Heart left ventricle (tissue), 16 donors: Measurements from ENCODE around the gene N4BP3. TPM values are rescaled to one million over a fixed set of nuclear protein-coding genes. Genes with fewer than 3 reads are reported as not detected.
"Not testable (repeated sequence)": the region's sequence is repeated elsewhere in the genome, so short reads cannot be mapped to it uniquely, and the experiment has no call there.

ENCODE experiments used
- ATAC-seq, 4 donors: fragments of 200-7000 bp; cut with Tn5 transposase; one replicate each; pipeline ENCODE4 v1.9.1; 2020 to 2022; ENCODE audit warnings: moderate library complexity in 4 of 4, mild to moderate bottlenecking in 3 of 4, moderate number of reproducible peaks in 1 of 4
- DNase-seq, 5 donors: peaks; one replicate each; pipeline ENCODE4 v3.0.0-alpha.2; 2020
- H3K27ac ChIP-seq, 12 donors: fragments of 200-600 bp; sonication (generic) in 4 of 12; one replicate each; pipeline versions ENCODE4 v1.5.0 to v1.8.0; 2016 to 2022; ENCODE audit warnings: mild to moderate bottlenecking in 2 of 12
- H3K27me3 ChIP-seq, 9 donors: fragments of 200-600 bp; sonication (generic) in 2 of 9; one replicate each; pipeline versions ENCODE4 v1.5.1 to v1.8.0; 2016 to 2022; ENCODE audit warnings: mild to moderate bottlenecking in 3 of 9
- H3K36me3 ChIP-seq, 9 donors: fragments of 200-600 bp; sonication (generic) in 2 of 9; one replicate each; pipeline versions ENCODE4 v1.5.0 to v1.8.0; 2018 to 2022; ENCODE audit warnings: mild to moderate bottlenecking in 2 of 9
- H3K4me1 ChIP-seq, 12 donors: fragments of 200-600 bp; sonication (generic) in 4 of 12; one replicate each; pipeline versions ENCODE4 v1.5.0 to v1.8.0; 2016 to 2022; ENCODE audit warnings: mild to moderate bottlenecking in 3 of 12
- H3K4me3 ChIP-seq, 12 donors: fragments of 200-600 bp; sonication (generic) in 4 of 12; one replicate each; pipeline versions ENCODE4 v1.5.0 to v1.8.0; 2017 to 2022; ENCODE audit warnings: mild to moderate bottlenecking in 9 of 12, moderate library complexity in 4 of 12
- H3K9me3 ChIP-seq, 12 donors: fragments of 200-600 bp; sonication (generic) in 4 of 12; one replicate each; pipeline versions ENCODE4 v1.5.0 to v1.8.0; 2016 to 2022; ENCODE audit warnings: mild to moderate bottlenecking in 1 of 12
- POLR2A ChIP-seq, 2 donors: fragments of 450-650 bp; IDR thresholded peaks; one replicate each; pipeline ENCODE4 v1.6.1; 2017; ENCODE audit warnings: antibody characterized with exemption in 2 of 2, mild to moderate bottlenecking in 2 of 2, moderate library complexity in 2 of 2
- WGBS, 4 donors: extraction: QIAGEN DNeasy Blood & Tissue Kit in 2 of 4; methylation state at CpG; one replicate each; pipeline versions ENCODE4 v1.1.5 to v1.1.7; 2013 to 2018; 5-methylcytosine and 5-hydroxymethylcytosine counted together
- intact Hi-C, 10 donors: fragments of 100-400 bp; cut with DNase I; formaldehyde crosslinking; loops; one replicate each; pipeline versions ENCODE4 v1.11.1 to v1.14.2; 2022
- polyA plus RNA-seq, 2 donors: library from polyadenylated mRNA; stranded (reverse); fragments of 200-250 nt; gene quantifications; one replicate each; pipeline ENCODE4 v1.2.3, GENCODE V29; 2013
- total RNA-seq, 9 donors: library from RNA; depleted of rRNA in 2 of 9; stranded (reverse); fragments of >200 nt in 2 of 9; fragmentation: NEBNext Ultra II Directional in 3 of 9; extraction: Animal tissue kit (Norgen Biotek cat#: 25700) in 3 of 9; gene quantifications; one replicate each; pipeline versions ENCODE4 v1.1.0 to v1.2.4, GENCODE V29; 2016 to 2023
- TF ChIP-seq, protein P1 (sequence below), 12 donors: fragments of 200-600 bp; sonication (generic) in 4 of 12; IDR thresholded peaks; one replicate each; pipeline versions ENCODE4 v1.5.0 to v1.8.0; 2018 to 2022; ENCODE audit warnings: antibody characterized with exemption in 12 of 12, mild to moderate bottlenecking in 5 of 12
- donor health status: ischemic (EF 13 %, LVEDD 7.1; RV severe dilation, severe dysfunction).
- donor health status: healthy with polysubstance abuse.
- donor health status: DM: no; HTN: yes; CAD: no.
- donor health status: DM: no; HTN: no; CAD: no.
- donor health status: ischemic (EF 25% LVEDD 6.9; RV normal size, moderate dysfunction).
- donor health status: ischemic (EF 25% LVEDD 5.7; RV mildly dilated, moderate dysfunction).
- donor health status: healthy.
- donor health status: DM: yes; HTN: yes; CAD: no.
- donor health status: ischemic (EF 35%, LVEDD 5.7; RV mildly dilated, moderate dysfunction).
- donor health status: nonischemic (EF 11% LVEDD 7.7; RV severe dilation, severe dysfunction).
- donor health status: DM: yes; HTN: yes; CAD: no.
- donor health status: PGD.
- donor health status: ischemic (EF 29% LVEDD 5.4; RV normal size, mild dysfunction).
- donor health status: nonischemic (EF 23%, LVEDD 6.1; RV moderate dilation, normal function).

The N4BP3 gene
- total and polyA plus RNA-seq, 11 donors, result 1.9 to 6.6 (median 2.8) TPM

DNA sequence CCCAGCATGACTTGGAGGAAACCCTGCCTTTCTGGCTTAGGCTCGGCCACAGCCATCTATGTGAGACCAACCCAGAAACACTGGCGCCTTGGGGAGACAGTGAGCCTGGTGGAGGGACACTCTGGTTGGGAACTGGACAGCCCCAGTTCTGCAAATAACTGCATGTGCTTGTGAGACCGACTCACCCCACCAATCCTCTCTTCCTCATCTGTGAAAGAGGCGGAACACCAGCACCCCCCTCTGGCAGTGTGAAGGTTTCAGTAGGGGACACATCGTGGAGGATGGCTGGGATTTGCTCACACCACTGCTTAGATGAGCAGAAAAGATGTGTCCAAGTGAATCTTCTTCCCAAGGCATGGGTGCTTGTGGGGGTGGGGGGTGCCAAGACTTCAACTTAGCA, 43.4 kb upstream of the N4BP3 start:
- DNase-seq (no peak), ATAC-seq (no peak)
- intact Hi-C loops, result loop anchor here in 2 of 10 donors (10.0 kb wide), 1 partner anchor 465 kb away; the partner anchor contains the start of gene B4GALT7 (in 2 of the 2)
- Histone ChIP-seq H3K9me3 (no peaks in the 10 kb centered on the region), H3K27me3 (peaks cover 0 to 34% (median 9%) of the 10 kb centered on the region in 9 donors), H3K4me3 (no peak overlapping the region), H3K36me3 (no peaks in the 10 kb centered on the region), H3K4me1 (no peaks in the 10 kb centered on the region), H3K27ac (no peak overlapping the region)
- 34 to 52% (median 39%) methylated on average over 5 of the region's 5 CpGs for WGBS, 4 donors
- no peak for TF ChIP-seq POLR2A (IDR thresholded peaks at IDR 0.05)
- TF ChIP-seq, protein P1, sequence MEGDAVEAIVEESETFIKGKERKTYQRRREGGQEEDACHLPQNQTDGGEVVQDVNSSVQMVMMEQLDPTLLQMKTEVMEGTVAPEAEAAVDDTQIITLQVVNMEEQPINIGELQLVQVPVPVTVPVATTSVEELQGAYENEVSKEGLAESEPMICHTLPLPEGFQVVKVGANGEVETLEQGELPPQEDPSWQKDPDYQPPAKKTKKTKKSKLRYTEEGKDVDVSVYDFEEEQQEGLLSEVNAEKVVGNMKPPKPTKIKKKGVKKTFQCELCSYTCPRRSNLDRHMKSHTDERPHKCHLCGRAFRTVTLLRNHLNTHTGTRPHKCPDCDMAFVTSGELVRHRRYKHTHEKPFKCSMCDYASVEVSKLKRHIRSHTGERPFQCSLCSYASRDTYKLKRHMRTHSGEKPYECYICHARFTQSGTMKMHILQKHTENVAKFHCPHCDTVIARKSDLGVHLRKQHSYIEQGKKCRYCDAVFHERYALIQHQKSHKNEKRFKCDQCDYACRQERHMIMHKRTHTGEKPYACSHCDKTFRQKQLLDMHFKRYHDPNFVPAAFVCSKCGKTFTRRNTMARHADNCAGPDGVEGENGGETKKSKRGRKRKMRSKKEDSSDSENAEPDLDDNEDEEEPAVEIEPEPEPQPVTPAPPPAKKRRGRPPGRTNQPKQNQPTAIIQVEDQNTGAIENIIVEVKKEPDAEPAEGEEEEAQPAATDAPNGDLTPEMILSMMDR (IDR thresholded peaks at IDR 0.05), result peak in 1 of 12 donors; percentile 17

DNA sequence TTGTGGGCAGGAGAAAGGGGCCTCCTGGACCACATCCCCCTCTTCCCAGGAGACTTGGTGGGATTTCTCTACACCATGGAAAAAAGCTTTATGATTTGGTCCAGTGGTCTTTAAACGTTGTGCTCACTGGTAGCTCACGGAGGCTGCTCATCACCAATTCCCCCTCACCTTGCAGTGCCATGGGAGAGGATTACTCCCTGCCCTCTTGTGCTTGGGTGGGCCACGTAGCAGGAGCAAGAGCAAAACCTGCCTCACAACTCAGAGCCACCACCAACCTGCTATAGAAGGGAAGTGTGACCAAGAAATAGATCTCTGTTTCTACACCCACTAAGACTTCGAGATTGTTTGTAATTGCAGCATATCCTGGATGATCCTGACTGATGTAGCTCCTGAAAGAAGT, 42.2 kb upstream of the N4BP3 start:
- Histone ChIP-seq H3K27me3 (peaks cover 0 to 39% (median 13%) of the 10 kb centered on the region in 9 donors), H3K4me3 (no peak overlapping the region), H3K36me3 (no peaks in the 10 kb centered on the region), H3K9me3 (no peaks in the 10 kb centered on the region), H3K4me1 (peaks cover 0 to 6% (median 0%) of the 10 kb centered on the region in 12 donors), H3K27ac (no peak overlapping the region)
- TF ChIP-seq, protein P1 (IDR thresholded peaks at IDR 0.05), result no peak
- no peak for TF ChIP-seq POLR2A (IDR thresholded peaks at IDR 0.05)
- DNase-seq, result no peak
- no peak for ATAC-seq
- 66 to 71% (median 69%) methylated on average over 4 of the region's 4 CpGs for WGBS, 4 donors
- intact Hi-C loops, result no loop called here

DNA sequence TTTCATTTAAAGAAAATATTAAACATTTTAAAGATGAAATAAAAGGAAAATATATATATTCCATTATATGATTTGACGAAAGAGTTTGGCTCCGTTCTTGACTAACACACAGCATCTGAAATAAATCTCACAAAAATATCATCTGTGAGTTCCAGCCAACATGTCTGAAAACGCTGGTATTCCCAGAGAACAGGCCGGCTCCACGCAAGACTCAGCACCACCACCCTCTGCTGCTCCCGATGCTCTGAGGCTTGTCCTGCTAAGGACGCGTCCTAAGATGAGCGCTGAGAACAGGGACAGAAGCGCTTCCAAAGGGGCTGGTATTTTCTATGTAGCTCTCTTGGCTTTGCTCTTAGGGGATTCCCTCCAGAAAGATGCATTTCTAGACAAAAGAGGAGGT, 40.6 kb upstream of the N4BP3 start:
- TF ChIP-seq, protein P1 (IDR thresholded peaks at IDR 0.05), result no peak
- TF ChIP-seq POLR2A (IDR thresholded peaks at IDR 0.05), result no peak
- peaks cover 0 to 6% (median 0%) of the 10 kb centered on the region in 12 donors for H3K4me1 ChIP-seq
- intact Hi-C loops, result no loop called here
- H3K27me3 ChIP-seq, result peaks cover 0 to 34% (median 13%) of the 10 kb centered on the region in 9 donors
- no peak overlapping the region for H3K27ac ChIP-seq
- DNase-seq (no peak), ATAC-seq (no peak)
- no peaks in the 10 kb centered on the region for H3K9me3 ChIP-seq
- no peak overlapping the region for H3K4me3 ChIP-seq
- H3K36me3 ChIP-seq, result no peaks in the 10 kb centered on the region
- WGBS, 4 donors, result 76 to 87% (median 79%) methylated on average over 10 of the region's 10 CpGs

DNA sequence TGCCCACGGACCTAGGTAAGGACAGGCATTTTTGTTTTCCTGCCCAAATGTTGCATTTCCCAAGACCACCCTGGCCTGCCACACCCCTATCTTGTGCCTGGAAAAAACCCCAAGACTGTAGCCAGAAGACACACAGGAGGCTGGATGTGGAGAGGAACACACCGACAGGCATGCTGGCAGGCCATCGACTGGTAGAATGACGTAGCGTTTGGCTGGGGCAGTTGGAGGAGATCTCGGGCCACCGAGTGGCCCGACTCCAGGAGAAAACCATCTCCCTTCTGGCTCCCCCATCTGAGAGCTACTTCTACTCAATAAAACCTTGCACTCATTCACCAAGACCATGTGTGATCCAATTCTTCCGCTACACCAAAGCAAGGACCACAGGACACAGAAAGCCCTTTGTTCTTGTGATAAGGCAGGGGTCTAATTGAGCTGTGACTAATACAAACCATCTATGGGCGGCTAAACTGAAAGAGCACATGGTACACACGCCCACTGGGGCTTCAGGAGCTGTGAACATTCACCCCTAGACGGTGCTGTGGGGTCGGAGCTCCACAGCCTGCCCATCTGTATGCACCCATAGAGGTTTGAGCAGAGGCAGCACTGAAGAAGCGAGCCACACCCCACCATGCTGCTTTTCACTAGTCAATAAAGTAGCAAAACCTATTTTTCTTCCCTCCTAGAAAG, 38.9 kb upstream of the N4BP3 start:
- H3K36me3 ChIP-seq, result no peaks in the 10 kb centered on the region
- TF ChIP-seq, protein P1 (IDR thresholded peaks at IDR 0.05), result no peak
- no peak for TF ChIP-seq POLR2A (IDR thresholded peaks at IDR 0.05)
- intact Hi-C loops, result loop anchor here in 2 of 10 donors (2.0 kb wide), 1 partner anchor 90 kb away; no protein-coding TSS in a partner anchor
- ATAC-seq (no peak), DNase-seq (no peak)
- peaks cover 0 to 6% (median 0%) of the 10 kb centered on the region in 12 donors for H3K4me1 ChIP-seq
- no peak overlapping the region for H3K27ac ChIP-seq
- no peaks in the 10 kb centered on the region for H3K9me3 ChIP-seq
- peaks cover 0 to 34% (median 13%) of the 10 kb centered on the region in 9 donors for H3K27me3 ChIP-seq
- WGBS, 4 donors, result 35 to 57% (median 46%) methylated on average over 7 to 14 of the region's 14 CpGs
- no peak overlapping the region for H3K4me3 ChIP-seq

DNA sequence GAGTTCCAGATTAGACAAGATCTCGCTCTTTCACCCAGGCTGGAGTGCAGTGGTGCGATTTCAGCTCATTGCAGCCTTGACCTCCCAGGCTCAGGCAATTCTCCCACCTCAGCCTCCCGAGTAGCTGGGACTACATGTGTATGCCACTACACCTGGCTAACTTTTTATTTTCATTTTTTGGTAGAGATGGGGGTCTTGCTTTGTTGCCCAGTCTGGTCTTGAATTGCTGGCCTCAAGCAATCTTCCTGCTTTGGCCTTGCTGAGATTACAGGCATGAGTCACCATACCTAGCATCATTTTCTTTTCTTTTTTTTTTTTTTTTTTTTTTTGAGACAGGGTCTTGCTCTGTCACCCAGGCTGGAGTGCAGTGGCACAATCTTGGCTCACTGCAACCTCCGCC, 36.4 kb upstream of the N4BP3 start:
- H3K27ac ChIP-seq, H3K36me3 ChIP-seq, DNase-seq, H3K4me3 ChIP-seq, ATAC-seq, H3K9me3 ChIP-seq, H3K4me1 ChIP-seq: not testable (repeated sequence)
- H3K27me3 ChIP-seq, result peaks cover 0 to 34% (median 13%) of the 10 kb centered on the region in 9 donors
- intact Hi-C loops, result loop anchor here in 9 of 10 donors (1.0 to 5.0 kb wide), 5 partner anchors 68 to 88 kb away; no protein-coding TSS in a partner anchor
- WGBS, 4 donors, result 81 to 96% (median 91%) methylated on average over 4 of the region's 4 CpGs
